Thyroid gland (tissue), 4 donors: ENCODE results near the gene PDE4B.

ENCODE experiments used
- POLR2A ChIP-seq, 2 donors: fragments of 450-650 bp; IDR thresholded peaks; one replicate each; pipeline ENCODE4 v1.6.1; 2017; ENCODE audit warnings: antibody characterized with exemption in 2 of 2, mild to moderate bottlenecking in 2 of 2, moderate library complexity in 1 of 2
- TF ChIP-seq, protein P1 (sequence below), 6 experiments: fragments of 200-600 bp in 3 of 6; fragments of 450-650 bp in 3 of 6; sonication (generic) in 3 of 6; IDR thresholded peaks; one replicate each; pipeline ENCODE4 v1.5.1; 2016 to 2019; ENCODE audit warnings: antibody characterized with exemption in 6 of 6, mild to moderate bottlenecking in 2 of 6, inconsistent platforms in 1 of 6, moderate library complexity in 1 of 6

DNA sequence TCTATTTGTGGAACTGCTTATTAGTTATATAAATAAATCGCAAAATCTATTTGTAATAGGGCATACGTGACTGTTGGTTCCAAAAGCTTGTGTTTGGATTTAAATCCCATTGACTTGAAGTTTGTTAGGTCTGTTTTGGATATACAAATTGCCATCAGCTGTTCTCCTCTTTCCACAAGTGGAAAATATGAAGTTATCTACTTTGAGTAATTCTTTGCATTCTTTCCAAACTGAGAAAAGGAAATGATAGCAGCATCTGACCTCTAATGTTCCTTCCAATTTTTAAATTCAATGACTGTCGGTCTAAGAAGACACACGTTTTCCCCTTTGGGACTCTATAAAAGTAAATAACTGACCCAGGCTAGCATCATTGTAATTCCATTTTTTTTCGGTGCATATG, 575.6 kb downstream of the PDE4B start:
- no peak for TF ChIP-seq POLR2A (IDR thresholded peaks at IDR 0.05)
- TF ChIP-seq, protein P1, sequence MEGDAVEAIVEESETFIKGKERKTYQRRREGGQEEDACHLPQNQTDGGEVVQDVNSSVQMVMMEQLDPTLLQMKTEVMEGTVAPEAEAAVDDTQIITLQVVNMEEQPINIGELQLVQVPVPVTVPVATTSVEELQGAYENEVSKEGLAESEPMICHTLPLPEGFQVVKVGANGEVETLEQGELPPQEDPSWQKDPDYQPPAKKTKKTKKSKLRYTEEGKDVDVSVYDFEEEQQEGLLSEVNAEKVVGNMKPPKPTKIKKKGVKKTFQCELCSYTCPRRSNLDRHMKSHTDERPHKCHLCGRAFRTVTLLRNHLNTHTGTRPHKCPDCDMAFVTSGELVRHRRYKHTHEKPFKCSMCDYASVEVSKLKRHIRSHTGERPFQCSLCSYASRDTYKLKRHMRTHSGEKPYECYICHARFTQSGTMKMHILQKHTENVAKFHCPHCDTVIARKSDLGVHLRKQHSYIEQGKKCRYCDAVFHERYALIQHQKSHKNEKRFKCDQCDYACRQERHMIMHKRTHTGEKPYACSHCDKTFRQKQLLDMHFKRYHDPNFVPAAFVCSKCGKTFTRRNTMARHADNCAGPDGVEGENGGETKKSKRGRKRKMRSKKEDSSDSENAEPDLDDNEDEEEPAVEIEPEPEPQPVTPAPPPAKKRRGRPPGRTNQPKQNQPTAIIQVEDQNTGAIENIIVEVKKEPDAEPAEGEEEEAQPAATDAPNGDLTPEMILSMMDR (IDR thresholded peaks at IDR 0.05) = no peak
